HG03103 (cell line): Measurements from ENCODE around the gene ESYT2.

Source experiments
- ATAC-seq: cut with Tn5 transposase; IDR thresholded peaks from one replicate; pipeline ENCODE4 v1.9.1; 2021; ENCODE audit warnings: low read depth; ENCODE audit not compliant: unreplicated experiment

The ESYT2 gene

DNA sequence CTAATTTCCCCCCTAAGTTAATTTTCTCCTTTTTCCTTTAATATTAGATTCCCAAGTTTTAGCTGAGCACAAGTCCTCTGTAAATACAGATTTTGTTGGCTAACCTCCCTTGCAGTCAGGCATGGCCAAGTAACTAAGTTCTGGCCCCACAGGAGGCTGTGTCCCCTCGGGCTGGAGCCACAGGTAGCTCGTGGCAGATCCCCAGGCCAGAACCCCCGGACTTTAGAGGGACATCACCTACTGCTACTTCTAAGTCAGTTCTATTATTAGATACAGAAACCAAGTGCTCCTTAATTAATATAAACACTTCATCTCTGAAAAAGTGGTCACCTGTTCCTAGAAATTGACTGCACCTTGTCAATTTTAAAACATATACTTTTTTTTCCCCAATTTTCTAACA lies 78.6 kb downstream of the ESYT2 start:
- ATAC-seq = no peak

DNA sequence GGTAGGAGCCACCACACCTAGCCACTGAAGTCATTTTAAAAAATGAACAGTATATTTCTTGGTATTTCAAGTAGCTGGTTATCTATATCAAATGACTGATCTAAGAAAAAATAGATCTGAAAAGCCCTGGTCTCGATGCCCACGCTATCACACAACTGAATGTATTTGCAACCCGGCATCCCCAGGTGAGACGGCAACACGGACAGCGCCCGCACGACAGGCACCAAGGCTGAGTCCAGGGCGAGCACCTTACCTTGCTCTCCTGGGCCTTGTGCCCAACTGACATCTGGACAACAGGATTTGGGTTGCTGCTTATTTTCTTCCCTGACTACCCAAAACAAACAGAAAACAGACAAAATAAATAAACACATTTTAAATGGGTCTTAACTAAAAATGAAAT lies 79.9 kb downstream of the ESYT2 start:
- ATAC-seq = no peak

DNA sequence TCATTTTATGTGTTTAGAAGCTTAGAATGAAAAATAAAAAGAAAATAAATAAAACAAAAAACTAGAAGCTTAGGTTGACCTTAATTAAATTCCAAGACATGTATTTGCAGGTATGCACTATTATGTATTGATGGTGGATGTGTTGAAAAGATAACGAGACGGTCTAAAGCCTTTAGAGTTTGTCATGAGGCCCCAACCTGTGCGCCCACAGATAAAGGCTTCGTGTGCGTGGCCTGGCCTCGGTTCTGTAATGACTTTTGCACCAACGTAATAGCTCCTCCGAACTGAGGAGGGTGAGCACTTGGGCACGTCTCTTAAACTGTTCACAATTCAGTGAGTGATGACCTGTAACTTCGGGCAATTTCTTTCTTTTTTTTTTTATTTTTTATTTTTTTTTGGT lies 81.0 kb downstream of the ESYT2 start:
- ATAC-seq = no peak

DNA sequence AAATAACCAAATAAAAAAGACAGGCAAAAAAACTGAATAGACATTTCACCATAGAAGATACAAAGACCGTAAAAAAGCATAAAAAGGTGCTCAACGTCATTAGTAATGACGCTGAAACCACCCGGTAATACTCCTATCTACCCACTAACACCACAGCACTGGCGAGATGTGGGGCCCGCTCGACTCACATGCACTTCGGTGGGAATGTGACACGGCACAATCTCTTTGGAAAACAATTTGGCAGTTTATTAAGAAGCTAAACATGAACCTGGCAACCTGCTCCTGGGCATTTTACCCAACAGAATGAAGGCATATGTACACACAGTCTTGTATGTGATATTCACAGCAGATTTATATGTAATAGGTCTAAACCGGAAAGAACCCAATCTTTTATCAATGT lies 81.9 kb downstream of the ESYT2 start:
- no peak for ATAC-seq

DNA sequence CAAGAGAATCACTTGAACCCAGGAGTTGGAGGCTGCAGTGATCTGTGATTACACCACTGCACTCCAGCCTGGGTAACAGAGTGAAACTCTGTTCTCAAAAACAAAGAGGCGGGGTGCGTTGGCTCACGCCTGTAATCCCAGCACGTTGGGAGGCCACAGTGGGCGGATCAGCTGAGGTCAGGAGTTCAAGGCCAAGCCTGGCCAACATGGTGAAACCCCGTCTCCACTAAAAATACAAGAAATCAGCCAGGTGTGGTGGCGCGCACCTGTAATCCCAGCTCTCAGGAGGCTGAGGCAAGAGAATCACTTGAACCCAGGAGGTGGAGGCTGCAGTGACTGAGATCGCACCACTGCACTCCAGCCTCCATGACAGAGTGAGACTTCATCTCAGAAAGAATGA lies 82.4 kb downstream of the ESYT2 start:
- ATAC-seq = no peak

DNA sequence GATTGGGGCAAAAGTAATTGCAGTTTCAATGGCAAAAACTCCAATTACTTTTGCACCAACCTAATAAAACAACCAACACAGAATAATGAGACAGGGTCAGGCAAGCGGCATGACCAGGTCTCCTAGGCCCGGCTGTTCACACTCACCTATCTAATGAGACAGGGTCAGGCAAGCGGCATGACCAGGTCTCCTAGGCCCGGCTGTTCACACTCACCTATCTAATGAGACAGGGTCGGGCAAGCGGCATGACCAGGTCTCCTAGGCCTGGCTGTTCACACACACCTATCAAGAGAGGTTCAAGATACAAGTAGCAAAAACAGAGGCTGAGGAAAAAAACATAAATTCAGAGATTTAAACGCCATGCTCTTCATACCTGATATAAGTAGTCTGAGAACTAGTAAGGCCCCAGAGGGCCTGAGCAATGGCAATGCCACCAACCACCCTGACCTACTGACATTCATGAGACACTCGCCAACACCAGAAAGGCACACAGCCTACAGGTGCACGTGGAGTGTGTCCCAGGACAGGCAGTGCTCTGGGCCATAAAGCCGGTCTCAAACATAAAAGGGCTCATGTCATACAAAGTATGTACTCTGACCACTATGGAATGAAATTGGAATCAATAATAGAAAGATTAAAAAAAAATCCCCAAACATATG lies 84.1 kb downstream of the ESYT2 start:
- ATAC-seq = no peak

DNA sequence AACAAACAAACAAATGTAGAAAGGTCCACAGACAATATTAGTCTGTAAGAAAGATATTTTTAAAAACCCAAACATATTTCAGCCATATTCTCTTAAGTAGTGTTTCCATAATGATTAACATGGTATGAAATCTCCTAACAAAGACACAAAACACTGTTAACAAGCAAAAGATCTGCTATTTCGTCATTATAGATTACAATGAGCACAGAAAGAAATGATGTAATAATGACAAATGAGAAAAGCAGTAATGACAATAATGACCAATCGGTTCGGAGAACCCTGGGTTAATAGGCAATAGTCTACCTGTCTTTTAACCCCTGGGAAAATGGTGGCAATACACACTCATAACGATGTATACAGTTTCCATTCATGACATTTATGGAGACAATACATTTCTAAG lies 85.2 kb downstream of the ESYT2 start:
- ATAC-seq = no peak

DNA sequence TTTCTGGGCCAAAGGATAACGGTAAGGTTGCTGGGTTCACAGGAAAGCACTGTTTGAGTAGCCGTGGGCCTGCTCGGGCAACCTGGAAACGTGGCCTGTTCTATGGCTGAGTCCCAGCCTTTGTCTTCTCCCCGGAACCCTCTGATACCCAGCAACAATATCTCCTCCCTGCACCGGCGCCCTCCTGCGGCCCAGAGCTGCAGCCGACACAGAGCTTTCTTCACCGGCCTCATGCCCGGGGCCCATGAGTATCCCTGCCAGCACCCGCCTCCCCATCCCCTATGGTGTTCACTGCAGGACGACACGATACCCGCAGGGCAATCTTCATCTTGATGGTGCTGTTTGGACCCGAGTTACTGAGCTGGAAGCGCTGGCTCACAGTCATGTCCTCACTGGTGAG lies 86.1 kb downstream of the ESYT2 start:
- no peak for ATAC-seq

DNA sequence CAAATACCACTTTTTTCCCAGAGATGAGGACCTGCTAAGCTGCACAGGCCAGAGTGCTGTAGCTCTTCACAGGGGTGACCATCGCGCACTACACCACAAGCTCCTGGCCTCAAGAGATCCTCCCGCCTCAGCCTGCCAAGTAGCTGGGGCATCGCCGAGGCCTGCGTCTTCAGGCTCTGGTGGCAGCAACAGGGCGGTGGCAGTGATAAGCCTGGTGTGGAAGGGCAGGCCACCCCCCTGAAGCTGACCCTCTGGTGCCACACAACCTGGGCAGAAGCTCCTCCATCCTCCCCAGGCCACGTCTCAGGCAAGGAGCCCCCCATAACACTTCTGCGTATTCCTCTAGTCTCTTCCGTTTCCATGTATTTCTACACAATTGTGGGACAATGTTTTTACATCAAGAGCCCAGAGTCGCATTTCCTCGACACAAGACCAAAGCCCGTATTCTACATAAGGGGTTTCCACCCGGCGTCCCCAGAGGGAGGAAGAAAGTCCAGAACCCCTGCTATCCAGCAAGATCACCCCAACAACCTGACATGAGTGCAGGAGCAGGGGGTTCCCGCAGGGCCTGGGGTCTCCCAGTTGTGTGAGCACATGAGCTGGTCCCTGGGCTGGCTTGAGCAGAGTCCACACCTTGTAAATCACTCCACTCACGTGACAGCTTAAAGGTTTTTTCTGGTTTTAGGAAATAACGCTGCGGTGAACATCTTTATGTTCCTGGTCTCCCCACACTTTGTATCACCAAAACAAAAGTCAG lies 87.1 kb downstream of the ESYT2 start:
- no peak for ATAC-seq

DNA sequence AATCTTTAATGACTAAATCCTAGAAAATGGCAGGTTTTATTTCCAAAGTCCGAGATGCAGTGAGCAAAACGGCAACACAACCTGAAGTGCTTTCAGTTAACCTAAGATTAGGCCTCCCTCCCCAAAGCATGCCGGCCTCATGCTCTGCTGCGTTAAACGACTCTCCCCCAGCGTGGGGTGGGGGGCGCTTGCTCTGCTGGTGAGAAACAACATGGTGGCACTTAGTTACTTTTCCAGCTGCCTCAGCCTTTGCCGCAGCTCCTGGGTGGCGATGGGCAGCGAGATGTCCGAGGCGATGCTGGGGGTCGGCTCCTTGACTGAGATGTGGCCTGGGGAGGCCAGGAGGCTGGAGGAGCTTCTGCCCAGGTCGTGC lies 88.0 kb downstream of the ESYT2 start:
- no peak for ATAC-seq

DNA sequence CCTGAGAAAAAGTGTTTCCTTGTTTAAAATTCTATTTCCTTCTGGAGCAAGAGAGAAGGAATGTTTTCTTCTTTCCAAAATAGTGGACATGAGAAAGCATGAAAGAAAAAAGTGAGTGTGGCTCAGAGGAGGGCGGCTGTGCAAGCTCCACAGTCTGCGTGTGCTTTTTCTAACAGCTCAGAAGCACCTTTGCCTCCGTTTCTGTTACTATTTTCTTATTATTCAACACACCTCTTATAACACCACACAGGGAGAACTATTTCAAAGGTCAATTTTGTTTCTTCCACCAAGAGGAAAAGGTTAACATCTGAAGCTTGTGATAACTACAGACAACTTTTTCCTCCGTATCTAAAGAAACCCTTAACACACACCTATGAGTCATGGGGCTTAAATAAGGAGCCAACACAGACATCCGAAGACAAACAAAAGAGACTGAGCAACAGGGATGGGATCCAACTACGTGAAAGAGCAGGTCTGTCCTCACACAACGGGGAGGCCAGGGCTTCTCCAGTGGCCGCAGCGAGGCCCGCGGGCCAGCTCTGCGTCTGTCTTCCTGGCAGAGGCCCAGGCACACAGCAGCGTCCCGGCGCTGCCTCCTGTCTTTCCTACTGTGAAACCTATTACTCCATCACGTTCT lies 88.5 kb downstream of the ESYT2 start:
- no peak for ATAC-seq

DNA sequence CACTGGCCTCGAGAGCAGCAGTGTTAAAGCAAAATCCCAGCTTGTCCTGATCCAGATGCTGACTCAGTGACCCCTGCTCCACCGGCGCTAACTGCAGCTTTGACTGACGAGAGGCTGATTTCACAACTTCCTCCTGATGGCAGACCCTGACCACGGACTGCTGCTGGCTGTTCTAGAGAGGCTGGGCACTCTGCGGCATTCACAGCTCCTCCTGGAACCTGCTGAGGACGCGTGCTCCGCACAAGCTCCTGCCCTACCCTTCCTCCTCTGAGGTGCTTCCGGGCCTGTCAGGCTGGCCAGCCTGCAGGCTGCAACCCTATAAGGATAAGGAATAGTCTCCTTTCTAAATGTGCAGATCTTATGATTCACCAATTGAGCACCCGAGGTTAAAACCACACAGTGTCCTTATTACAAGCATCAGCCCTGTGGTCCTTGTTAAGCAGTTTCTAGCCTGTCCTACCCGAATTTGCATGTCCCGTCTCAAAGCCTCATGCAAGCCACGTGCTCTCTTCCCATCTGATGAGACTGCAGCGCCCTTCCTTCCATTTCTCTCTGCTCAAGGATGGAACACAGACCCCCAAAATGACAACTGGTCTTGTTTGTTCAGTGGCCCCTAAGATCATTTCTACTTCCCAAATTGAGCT lies 89.2 kb downstream of the ESYT2 start:
- no peak for ATAC-seq

DNA sequence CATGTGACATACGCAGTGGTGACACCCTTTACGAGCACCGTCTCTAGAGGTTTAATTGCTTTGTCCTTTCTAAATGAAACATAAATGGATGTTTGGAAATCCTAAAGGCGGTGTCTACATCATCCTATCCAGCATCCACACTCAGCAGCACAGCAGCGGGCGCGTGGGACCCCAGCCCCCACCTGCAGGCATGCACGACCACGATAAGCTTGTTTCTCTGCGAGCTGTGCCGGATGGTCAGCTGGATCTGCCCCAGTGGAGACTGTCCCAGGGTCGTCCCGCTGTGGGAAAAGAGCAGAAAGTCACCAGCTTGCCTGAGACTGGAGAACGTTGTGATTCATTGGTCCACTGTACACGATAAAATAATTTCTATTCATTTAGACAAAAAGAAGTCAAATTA lies 90.5 kb downstream of the ESYT2 start:
- ATAC-seq = no peak

DNA sequence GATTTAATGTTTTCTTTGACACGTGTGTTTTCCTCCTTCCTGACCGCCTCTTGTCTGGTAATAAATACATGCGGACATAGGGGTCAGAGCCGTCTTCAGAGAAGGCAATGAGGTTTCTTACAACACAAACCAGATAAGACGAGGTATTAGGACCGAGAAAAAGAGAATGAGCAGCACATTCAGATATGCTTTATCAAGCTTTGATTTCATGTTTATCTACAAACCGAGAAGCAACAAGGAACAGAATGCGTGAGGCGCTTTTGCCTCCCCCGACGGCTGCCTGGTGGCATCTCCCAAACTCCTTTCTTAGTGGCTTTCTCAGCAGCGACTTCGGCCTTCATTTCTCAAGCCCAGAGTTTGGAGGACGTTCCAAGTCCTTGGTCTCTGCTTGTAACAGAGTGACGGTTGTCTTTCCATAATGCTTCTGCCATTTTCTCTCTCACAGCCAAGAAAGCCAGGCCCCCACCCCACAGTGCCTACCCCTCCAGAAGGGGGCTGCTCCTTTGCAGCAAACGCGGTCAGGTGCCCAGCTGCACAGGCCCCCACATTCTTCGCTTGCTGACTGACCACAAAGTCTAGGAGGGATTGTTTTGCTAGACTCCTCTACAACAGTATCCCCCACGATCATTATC lies 92.1 kb downstream of the ESYT2 start:
- ATAC-seq = no peak

DNA sequence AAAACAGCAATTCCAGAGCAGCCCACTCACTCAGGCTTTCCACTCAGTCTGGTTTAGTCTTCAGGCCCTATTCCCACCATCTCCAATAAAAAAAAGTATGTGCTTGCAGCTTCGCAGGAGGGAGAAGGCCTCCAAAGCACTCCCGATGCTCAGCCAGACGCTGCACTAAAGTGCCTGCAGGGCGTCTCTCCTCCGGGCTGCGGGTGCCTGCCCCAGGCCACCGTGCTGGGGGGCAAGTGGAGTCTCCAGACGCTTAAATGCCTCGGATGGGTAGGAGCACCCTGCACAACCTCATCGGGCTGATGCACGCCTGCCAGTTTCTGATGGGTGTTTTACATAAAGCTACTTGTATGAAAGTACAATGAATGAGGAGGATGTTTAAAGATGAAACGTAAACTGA lies 93.4 kb downstream of the ESYT2 start:
- no peak for ATAC-seq

DNA sequence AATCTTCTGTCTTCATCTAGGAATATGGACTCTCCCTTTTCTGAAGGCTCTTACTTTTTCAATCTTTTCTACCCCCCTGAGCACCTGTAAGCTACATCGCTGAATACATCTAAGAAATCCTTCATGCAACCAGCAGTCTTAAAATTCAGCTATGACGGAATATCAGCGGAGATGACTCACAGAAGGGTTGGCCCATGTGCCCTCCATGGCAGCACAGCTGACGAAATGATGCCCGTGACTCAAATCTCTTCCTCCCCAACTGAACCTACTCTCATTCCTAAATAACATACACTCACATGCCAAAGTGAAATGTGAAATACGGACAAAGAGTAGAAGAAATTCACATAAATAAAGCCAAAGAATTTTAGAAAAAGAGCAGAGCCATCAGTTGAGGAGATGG lies 94.4 kb downstream of the ESYT2 start:
- no peak for ATAC-seq

DNA sequence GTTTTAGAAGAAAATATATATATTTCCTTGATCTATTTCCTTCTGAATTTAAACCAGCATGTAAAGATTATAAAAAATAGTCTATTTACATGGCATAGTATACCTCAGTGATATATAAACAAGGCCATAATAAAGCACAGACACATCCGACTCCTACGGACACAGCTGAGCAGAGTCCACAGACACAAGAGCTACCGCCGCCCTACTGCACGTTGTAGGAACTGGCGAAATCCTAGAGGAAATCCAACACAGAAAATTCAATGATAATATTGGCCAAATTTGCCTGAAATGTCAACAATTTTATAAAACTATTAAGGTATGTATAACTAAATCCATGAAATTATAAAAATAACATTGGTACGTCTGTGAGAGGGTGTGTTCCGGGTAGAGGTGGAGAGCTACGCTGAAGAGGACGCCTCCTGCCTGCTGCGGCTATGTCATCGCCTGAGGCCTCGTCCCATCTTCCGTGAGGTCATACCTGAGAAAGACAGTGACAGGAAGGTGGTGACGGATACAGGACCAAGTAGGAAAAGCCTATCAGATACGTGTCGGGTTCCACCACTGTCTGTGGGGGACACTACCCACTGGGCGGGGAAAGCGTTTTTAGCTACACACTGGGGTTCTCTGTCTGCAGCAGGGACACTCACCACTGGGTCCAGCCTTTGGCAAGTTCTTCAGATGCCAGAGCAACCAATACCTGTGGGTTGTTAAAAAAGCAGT lies 95.4 kb downstream of the ESYT2 start:
- no peak for ATAC-seq

DNA sequence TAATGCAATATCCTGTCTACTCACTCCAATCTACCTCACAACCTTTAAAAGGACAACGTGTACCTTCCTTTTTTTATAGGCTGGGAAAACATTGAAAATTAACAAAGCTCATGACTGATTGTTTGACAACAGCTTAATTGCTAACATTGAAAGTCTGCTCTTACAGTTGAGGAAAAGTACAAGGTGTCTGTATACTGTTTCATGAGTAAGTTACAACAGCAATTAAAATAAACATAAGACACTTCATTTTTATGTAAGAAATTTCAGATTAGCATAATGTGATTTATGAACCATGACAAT lies 96.1 kb downstream of the ESYT2 start:
- no peak for ATAC-seq

DNA sequence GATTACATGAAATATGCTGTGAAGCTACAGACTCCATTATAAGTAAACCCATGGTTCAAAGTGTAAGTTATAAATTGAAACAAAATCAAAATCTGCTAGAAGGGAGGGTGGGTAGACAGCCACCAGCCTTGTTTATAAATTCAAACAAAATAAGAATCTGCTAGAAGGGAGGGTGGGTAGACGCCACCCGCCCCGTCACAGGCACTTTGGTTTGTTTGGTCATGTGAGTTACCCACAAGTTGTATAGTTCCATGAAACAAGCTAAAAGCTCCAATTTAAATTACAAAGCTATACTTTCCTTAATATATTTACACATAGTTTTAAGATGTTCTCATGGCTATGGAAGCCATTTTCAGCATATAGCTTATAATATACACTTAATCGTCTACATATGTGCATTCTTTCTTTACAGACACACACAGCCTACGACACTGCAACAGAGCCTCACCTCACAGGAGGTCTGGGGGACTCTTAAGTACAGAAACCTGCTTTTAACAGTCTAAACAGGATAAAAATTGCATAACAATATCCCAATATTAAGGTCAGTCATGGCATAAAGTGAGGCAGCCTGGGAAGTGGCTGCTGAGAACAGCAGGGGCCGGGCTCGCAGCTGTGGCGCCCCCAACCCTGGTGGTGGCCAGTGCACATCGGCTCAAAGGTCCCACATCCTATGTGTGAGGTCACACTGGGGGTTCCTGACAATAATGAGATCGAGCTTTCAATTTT lies 96.7 kb downstream of the ESYT2 start:
- ATAC-seq = no peak

DNA sequence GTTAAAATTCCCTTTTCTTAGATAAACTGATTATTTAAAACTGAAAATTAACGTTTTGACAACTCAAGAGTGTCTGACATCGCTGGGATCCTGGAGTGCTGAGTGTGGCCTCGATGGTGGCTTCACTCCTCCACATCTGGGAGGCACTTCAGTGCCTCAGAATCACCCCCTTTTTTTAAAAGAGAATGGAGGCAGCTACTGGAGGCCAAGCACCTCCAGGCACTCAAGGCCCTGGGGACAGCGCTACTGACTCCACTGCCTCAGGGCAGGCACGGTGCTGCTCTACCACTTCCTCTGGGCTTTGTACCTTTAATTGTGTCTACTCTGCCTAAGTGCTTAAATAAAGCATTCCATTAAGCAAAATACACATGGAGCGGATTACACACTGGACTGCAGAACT lies 97.5 kb downstream of the ESYT2 start:
- no peak for ATAC-seq
